GM12891 (cell line): ENCODE data around the gene ERMARD.

ENCODE experiments used
- DNase-seq: peaks from one replicate; pipeline ENCODE4 v3.0.0; 2011; ENCODE audit warnings: low spot score; ENCODE audit not compliant: insufficient read length
- FAIRE-seq: peaks from 2 replicates; lab custom pipeline; 2011; peaks lifted over from hg19 to GRCh38; lab: Jason Lieb, UNC
- PAX5 ChIP-seq: IDR thresholded peaks from 2 replicates; pipeline ENCODE4 v1.6.1; 2011; ENCODE audit warnings: low read length, moderate library complexity, mild to moderate bottlenecking; ENCODE audit not compliant: insufficient read depth, severe bottlenecking
- POLR2A ChIP-seq: IDR thresholded peaks from 2 replicates; pipeline ENCODE4 v1.6.1; 2011; ENCODE audit warnings: low read depth, low read length, control low read depth
- POLR2AphosphoS5 ChIP-seq: IDR thresholded peaks from 2 replicates; pipeline ENCODE4 v1.6.1; 2011; ENCODE audit warnings: low read depth, low read length, control low read depth
- POU2F2 ChIP-seq: IDR thresholded peaks from 2 replicates; pipeline ENCODE4 v1.6.1; 2011; ENCODE audit warnings: low read depth, mild to moderate bottlenecking, control low read depth, low read length, moderate library complexity
- SPI1 ChIP-seq: IDR thresholded peaks from 2 replicates; pipeline ENCODE4 v1.6.1; 2011; ENCODE audit warnings: low read depth, low read length, control low read depth
- TAF1 ChIP-seq: IDR thresholded peaks from 2 replicates; pipeline ENCODE4 v1.6.1; 2011; ENCODE audit warnings: low read depth, low read length, control low read depth

ERMARD gene

GRCh38 chr6:169802790-169803189, 51.4 kb downstream of the ERMARD start:
- FAIRE-seq (no peak), DNase-seq (no peak)
- TF ChIP-seq PAX5 (no peak), TAF1 (no peak), POU2F2 (no peak), POLR2A (no peak), POLR2AphosphoS5 (no peak), SPI1 (no peak)

- TF ChIP-seq PAX5 (no peak), POLR2AphosphoS5 (no peak), SPI1 (no peak), POLR2A (no peak), POU2F2 (no peak), TAF1 (no peak)
- FAIRE-seq (no peak), DNase-seq (no peak)
These were observed 51.9 kb downstream of the ERMARD start for GRCh38 chr6:169803271-169803811.

DNA sequence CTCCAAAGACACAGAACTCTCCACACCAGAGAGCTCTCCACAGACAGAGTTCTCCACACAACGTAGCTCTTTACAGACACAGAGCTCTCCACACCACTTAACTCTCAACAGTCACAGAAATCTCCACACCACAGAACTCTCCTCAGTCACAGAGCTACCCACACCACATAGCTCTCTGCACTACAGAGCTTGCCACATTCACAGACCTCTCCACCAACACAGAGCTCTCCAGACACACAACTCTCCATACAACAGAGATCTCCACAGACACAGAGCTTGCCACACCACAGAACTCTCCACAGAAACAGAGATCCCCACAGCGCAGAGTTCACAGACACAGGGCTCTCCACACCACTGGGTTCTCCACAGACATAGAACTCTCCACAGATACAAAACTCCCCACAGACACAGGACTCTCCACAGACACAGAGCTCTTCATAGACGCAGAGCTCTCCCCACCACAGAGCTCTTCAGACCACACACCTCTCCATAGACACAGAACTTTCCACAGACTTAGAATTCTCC, 52.5 kb downstream of the ERMARD start:
- DNase-seq (no peak), FAIRE-seq (no peak)
- TF ChIP-seq TAF1 = no peak
- no peak for TF ChIP-seq PAX5

GRCh38 chr6:169804427-169804826, 53.0 kb downstream of the ERMARD start:
- TF ChIP-seq SPI1 (no peak), TAF1 (no peak), POU2F2 (no peak), POLR2A (no peak), PAX5 (no peak), POLR2AphosphoS5 (no peak)
- FAIRE-seq (no peak), DNase-seq (no peak)

DNA sequence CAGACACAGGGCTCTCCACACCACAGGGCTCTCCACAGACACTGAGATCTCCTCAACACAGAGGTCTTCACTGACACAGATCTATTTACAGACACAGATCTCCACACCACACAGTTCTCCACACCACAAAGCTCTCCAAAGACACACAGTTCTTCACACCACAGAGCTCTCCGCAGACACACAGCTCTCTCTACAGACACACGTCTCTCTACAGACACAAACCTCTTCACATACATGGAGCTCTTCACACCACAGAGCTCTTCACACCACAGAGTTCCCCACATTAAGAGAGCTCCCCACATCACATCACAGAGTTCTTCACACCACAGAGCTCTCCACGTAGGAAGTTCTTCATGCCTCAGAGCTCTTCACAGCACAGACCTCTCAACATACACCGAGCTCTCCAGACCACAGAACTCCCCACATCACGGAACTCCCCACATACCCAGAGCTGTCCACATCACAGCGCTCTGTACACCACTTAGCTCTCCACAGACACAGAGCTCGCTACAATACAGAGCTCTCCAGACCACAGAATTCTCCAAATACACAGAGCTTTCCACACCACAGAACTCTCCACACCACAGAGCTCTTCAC, 53.9 kb downstream of the ERMARD start:
- DNase-seq (no peak), FAIRE-seq (no peak)
- no peak for TF ChIP-seq POU2F2
- TF ChIP-seq POLR2A = no peak
- TF ChIP-seq PAX5 = no peak
- no peak for TF ChIP-seq TAF1

GRCh38 chr6:169806701-169807100, 55.3 kb downstream of the ERMARD start:
- FAIRE-seq = no peak
- no peak for DNase-seq
- TF ChIP-seq POLR2AphosphoS5 (no peak), PAX5 (no peak)

GRCh38 chr6:169807229-169807628, 55.8 kb downstream of the ERMARD start:
- TF ChIP-seq POLR2A (no peak), POLR2AphosphoS5 (no peak), POU2F2 (no peak), PAX5 (no peak), TAF1 (no peak), SPI1 (no peak)
- DNase-seq (no peak), FAIRE-seq (no peak)

- DNase-seq = no peak
- no peak for FAIRE-seq
- TF ChIP-seq POLR2AphosphoS5 (no peak), PAX5 (no peak), POLR2A (no peak), TAF1 (no peak), SPI1 (no peak), POU2F2 (no peak)
These were observed 56.5 kb downstream of the ERMARD start for GRCh38 chr6:169807699-169808607.

GRCh38 chr6:169808608-169808967, 57.2 kb downstream of the ERMARD start:
- TF ChIP-seq POLR2AphosphoS5 (no peak), PAX5 (no peak), POU2F2 (no peak), POLR2A (no peak), SPI1 (no peak), TAF1 (no peak)
- FAIRE-seq = no peak
- DNase-seq = no peak

GRCh38 chr6:169809386-169809785, 58.0 kb downstream of the ERMARD start:
- TF ChIP-seq POLR2A (no peak), POU2F2 (no peak), SPI1 (no peak), POLR2AphosphoS5 (no peak), PAX5 (no peak), TAF1 (no peak)
- DNase-seq (no peak), FAIRE-seq (no peak)
